ENCODE data around the gene RAET1E.
"Not testable (repeated sequence)": the region's sequence is repeated elsewhere in the genome, so short reads cannot be mapped to it uniquely, and the experiment has no call there.

RAET1E gene

GRCh38 chr6:149922642-149923326 is 24.9 kb upstream of the RAET1E start, which contains the start of gene RAET1G:
Gene RAET1G, minus strand, starts transcription at chr6:149923121. Its CDS starts 111 bp downstream, at chr6:149923010.
- TF ChIP-seq EZH2phosphoT487 (IDR thresholded peaks at IDR 0.05; ENCODE audit: low read length) (no peak), EZH2 (optimal IDR thresholded peaks at IDR 0.05; ENCODE audit: low read depth, low read length) (no peak)
- TF ChIP-seq, protein P1, sequence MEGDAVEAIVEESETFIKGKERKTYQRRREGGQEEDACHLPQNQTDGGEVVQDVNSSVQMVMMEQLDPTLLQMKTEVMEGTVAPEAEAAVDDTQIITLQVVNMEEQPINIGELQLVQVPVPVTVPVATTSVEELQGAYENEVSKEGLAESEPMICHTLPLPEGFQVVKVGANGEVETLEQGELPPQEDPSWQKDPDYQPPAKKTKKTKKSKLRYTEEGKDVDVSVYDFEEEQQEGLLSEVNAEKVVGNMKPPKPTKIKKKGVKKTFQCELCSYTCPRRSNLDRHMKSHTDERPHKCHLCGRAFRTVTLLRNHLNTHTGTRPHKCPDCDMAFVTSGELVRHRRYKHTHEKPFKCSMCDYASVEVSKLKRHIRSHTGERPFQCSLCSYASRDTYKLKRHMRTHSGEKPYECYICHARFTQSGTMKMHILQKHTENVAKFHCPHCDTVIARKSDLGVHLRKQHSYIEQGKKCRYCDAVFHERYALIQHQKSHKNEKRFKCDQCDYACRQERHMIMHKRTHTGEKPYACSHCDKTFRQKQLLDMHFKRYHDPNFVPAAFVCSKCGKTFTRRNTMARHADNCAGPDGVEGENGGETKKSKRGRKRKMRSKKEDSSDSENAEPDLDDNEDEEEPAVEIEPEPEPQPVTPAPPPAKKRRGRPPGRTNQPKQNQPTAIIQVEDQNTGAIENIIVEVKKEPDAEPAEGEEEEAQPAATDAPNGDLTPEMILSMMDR (IDR thresholded peaks at IDR 0.05; ENCODE audit: low read length): no peak
- no peaks in the 10 kb centered on the region for H4K20me1 ChIP-seq (ENCODE audit: insufficient read depth, low read length)
- no peak within 1 kb of the TSS for H3K27ac ChIP-seq (ENCODE audit: low read length)
- H3K9me3 ChIP-seq (replicated peaks; ENCODE audit: insufficient read depth, low read length): no peaks in the 10 kb centered on the region
- peak; percentile 22 for DNase-seq
- no peaks in the 10 kb centered on the region for H3K4me1 ChIP-seq (ENCODE audit: low read length)
- H3K4me2 ChIP-seq (ENCODE audit: low read depth, low read length): no peak within 1 kb of the TSS
- H3K9me2 ChIP-seq (replicated peaks; ENCODE audit: insufficient read depth, low read length): no peaks in the 10 kb centered on the region
- H3K9ac ChIP-seq (ENCODE audit: low read length): no peak within 1 kb of the TSS
- no peak within 1 kb of the TSS for H2AFZ ChIP-seq (ENCODE audit: low read length)
- H3K36me3 ChIP-seq (replicated peaks; ENCODE audit: insufficient read depth, low read length): no peaks in the 10 kb centered on the region
- H3F3A ChIP-seq (ENCODE audit: insufficient read depth, low read length): no peaks in the 10 kb centered on the region
- no peaks in the 10 kb centered on the region for H3K79me2 ChIP-seq (ENCODE audit: low read length)
- H3K4me3 ChIP-seq (ENCODE audit: low read length): no peak within 1 kb of the TSS
- H3K27me3 ChIP-seq (replicated peaks; ENCODE audit: insufficient read depth, low read length): peaks cover 79% of the 10 kb centered on the region

- H3K4me3 ChIP-seq (ENCODE audit: low read length); H3K4me2 ChIP-seq (ENCODE audit: low read depth, low read length): not testable (repeated sequence)
Measured at GRCh38 chr6:149922091-149922490, 24.2 kb upstream of the RAET1E start.

DNA sequence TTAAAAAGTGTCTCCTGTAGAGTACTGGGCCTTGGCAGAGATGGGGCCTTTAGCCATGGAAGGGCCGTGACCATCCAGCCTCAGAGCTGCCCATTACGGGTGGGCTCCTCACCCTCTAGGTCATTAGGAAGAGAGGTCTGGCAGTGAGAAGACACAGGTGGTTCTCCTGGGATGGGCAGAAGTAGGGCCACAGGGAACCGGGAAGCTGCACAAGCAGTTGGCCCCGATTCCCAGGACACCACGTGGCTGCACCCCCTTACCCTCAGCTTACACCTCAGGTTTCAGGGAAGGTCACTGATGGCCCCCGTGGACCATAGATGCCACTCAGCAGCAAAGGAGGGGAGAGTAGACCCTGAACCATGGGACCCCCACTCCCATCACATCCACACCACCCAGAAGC is 23.4 kb upstream of the RAET1E start:
- Histone ChIP-seq H3K79me2 (ENCODE audit: low read length) (no peaks in the 10 kb centered on the region), H3K4me2 (ENCODE audit: low read depth, low read length) (no peak overlapping the region), H3F3A (ENCODE audit: insufficient read depth, low read length) (no peaks in the 10 kb centered on the region), H3K9ac (ENCODE audit: low read length) (no peak overlapping the region), H2AFZ (ENCODE audit: low read length) (no peak overlapping the region), H3K4me3 (ENCODE audit: low read length) (no peak overlapping the region), H3K27ac (ENCODE audit: low read length) (no peak overlapping the region), H3K4me1 (ENCODE audit: low read length) (no peaks in the 10 kb centered on the region), H4K20me1 (ENCODE audit: insufficient read depth, low read length) (no peaks in the 10 kb centered on the region), H3K9me3 (replicated peaks; ENCODE audit: insufficient read depth, low read length) (no peaks in the 10 kb centered on the region), H3K9me2 (replicated peaks; ENCODE audit: insufficient read depth, low read length) (no peaks in the 10 kb centered on the region), H3K36me3 (replicated peaks; ENCODE audit: insufficient read depth, low read length) (no peaks in the 10 kb centered on the region), H3K27me3 (replicated peaks; ENCODE audit: insufficient read depth, low read length) (peaks cover 80% of the 10 kb centered on the region)
- TF ChIP-seq EZH2 (optimal IDR thresholded peaks at IDR 0.05; ENCODE audit: low read depth, low read length) (no peak), EZH2phosphoT487 (IDR thresholded peaks at IDR 0.05; ENCODE audit: low read length) (no peak)
- TF ChIP-seq, protein P1 (IDR thresholded peaks at IDR 0.05; ENCODE audit: low read length): no peak
- DNase-seq: no peak

More at GRCh38 chr6:149922091-149922490, 24.2 kb upstream of the RAET1E start:
- H3K9me3 ChIP-seq (replicated peaks; ENCODE audit: insufficient read depth, low read length); H3F3A ChIP-seq (ENCODE audit: insufficient read depth, low read length); H3K4me1 ChIP-seq (ENCODE audit: low read length); H2AFZ ChIP-seq (ENCODE audit: low read length); DNase-seq; H3K27ac ChIP-seq (ENCODE audit: low read length); H3K79me2 ChIP-seq (ENCODE audit: low read length); H4K20me1 ChIP-seq (ENCODE audit: insufficient read depth, low read length); H3K9ac ChIP-seq (ENCODE audit: low read length); H3K9me2 ChIP-seq (replicated peaks; ENCODE audit: insufficient read depth, low read length); H3K36me3 ChIP-seq (replicated peaks; ENCODE audit: insufficient read depth, low read length): not testable (repeated sequence)
- H3K27me3 ChIP-seq (replicated peaks; ENCODE audit: insufficient read depth, low read length): peaks cover 81% of the 10 kb centered on the region

GRCh38 chr6:149919834-149920225 is 21.9 kb upstream of the RAET1E start:
- no peak overlapping the region for H3K9ac ChIP-seq (ENCODE audit: low read length)
- H3K9me3 ChIP-seq (replicated peaks; ENCODE audit: insufficient read depth, low read length): no peaks in the 10 kb centered on the region
- H3K27me3 ChIP-seq (replicated peaks; ENCODE audit: insufficient read depth, low read length): peaks cover 82% of the 10 kb centered on the region
- H3K4me3 ChIP-seq (ENCODE audit: low read length): no peak overlapping the region
- H3F3A ChIP-seq (ENCODE audit: insufficient read depth, low read length): no peaks in the 10 kb centered on the region
- TF ChIP-seq, protein P1 (IDR thresholded peaks at IDR 0.05; ENCODE audit: low read length): no peak
- TF ChIP-seq EZH2phosphoT487 (IDR thresholded peaks at IDR 0.05; ENCODE audit: low read length) (no peak), EZH2 (optimal IDR thresholded peaks at IDR 0.05; ENCODE audit: low read depth, low read length) (no peak)
- no peak overlapping the region for H2AFZ ChIP-seq (ENCODE audit: low read length)
- H3K4me2 ChIP-seq (ENCODE audit: low read depth, low read length): no peak overlapping the region
- H3K9me2 ChIP-seq (replicated peaks; ENCODE audit: insufficient read depth, low read length): no peaks in the 10 kb centered on the region
- no peaks in the 10 kb centered on the region for H3K79me2 ChIP-seq (ENCODE audit: low read length)
- no peak overlapping the region for H3K27ac ChIP-seq (ENCODE audit: low read length)
- H3K4me1 ChIP-seq (ENCODE audit: low read length): no peaks in the 10 kb centered on the region
- no peak for DNase-seq
- H4K20me1 ChIP-seq (ENCODE audit: insufficient read depth, low read length): no peaks in the 10 kb centered on the region
- H3K36me3 ChIP-seq (replicated peaks; ENCODE audit: insufficient read depth, low read length): no peaks in the 10 kb centered on the region

GRCh38 chr6:149919126-149919833 is 21.4 kb upstream of the RAET1E start:
- H3K27me3 ChIP-seq (replicated peaks; ENCODE audit: insufficient read depth, low read length): peaks cover 82% of the 10 kb centered on the region
- not testable (repeated sequence) for H3K27ac ChIP-seq (ENCODE audit: low read length); H3K9me3 ChIP-seq (replicated peaks; ENCODE audit: insufficient read depth, low read length); H3K36me3 ChIP-seq (replicated peaks; ENCODE audit: insufficient read depth, low read length); H3K79me2 ChIP-seq (ENCODE audit: low read length); H4K20me1 ChIP-seq (ENCODE audit: insufficient read depth, low read length); DNase-seq; H2AFZ ChIP-seq (ENCODE audit: low read length); H3K9me2 ChIP-seq (replicated peaks; ENCODE audit: insufficient read depth, low read length); H3K4me1 ChIP-seq (ENCODE audit: low read length); H3F3A ChIP-seq (ENCODE audit: insufficient read depth, low read length); H3K4me2 ChIP-seq (ENCODE audit: low read depth, low read length); H3K4me3 ChIP-seq (ENCODE audit: low read length); H3K9ac ChIP-seq (ENCODE audit: low read length)
